SU-DHL-6 (cell line): ENCODE results near the gene DEGS1.

Experiments
- H2AFZ ChIP-seq: fragments of 200-600 bp; sonication (generic); 2 replicates; pipeline ENCODE4 v1.6.1; 2014; ENCODE audit warnings: low read depth, mild to moderate bottlenecking, moderate library complexity, mixed read lengths, antibody characterized with exemption, low read length; ENCODE audit not compliant: severe bottlenecking
- H3F3A ChIP-seq: fragments of 200-600 bp; shearing (Covaris generic); 2 replicates; pipeline ENCODE4 v1.6.0; 2016; ENCODE audit warnings: antibody characterized with exemption, mild to moderate bottlenecking; ENCODE audit not compliant: insufficient read depth
- H3K27ac ChIP-seq: fragments of 200-600 bp; sonication (generic); 2 replicates; pipeline ENCODE4 v1.5.1; 2016; ENCODE audit warnings: low read depth, mild to moderate bottlenecking, low read length, moderate library complexity, mixed read lengths
- H3K27me3 ChIP-seq: fragments of 200-600 bp; sonication (generic), shearing (Covaris generic); 2 replicates; pipeline ENCODE4 v1.6.0; 2014; ENCODE audit warnings: mild to moderate bottlenecking, low read length
- H3K36me3 ChIP-seq: fragments of 200-600 bp; sonication (generic); 2 replicates; pipeline ENCODE4 v1.6.1; 2014; ENCODE audit warnings: mild to moderate bottlenecking, low read length, mixed read lengths
- H3K4me2 ChIP-seq: fragments of 300-600, 200-600 bp; shearing (Covaris generic), sonication (generic); 2 replicates; pipeline ENCODE4 v1.6.0; 2014; ENCODE audit warnings: low read length, low read depth, mild to moderate bottlenecking; ENCODE audit not compliant: poor library complexity, severe bottlenecking
- H3K4me3 ChIP-seq: fragments of 200-600 bp; sonication (generic); 2 replicates; pipeline ENCODE4 v1.5.1; 2014; ENCODE audit warnings: antibody characterized with exemption, low read length, mild to moderate bottlenecking, mixed read lengths; ENCODE audit not compliant: insufficient read depth, poor library complexity, severe bottlenecking
- H3K79me2 ChIP-seq: fragments of 200-600 bp; sonication (generic); 2 replicates; pipeline ENCODE4 v1.6.1; 2014; ENCODE audit warnings: mild to moderate bottlenecking, low read length, moderate library complexity; ENCODE audit not compliant: insufficient read depth
- H3K9ac ChIP-seq: fragments of 200-600 bp; sonication (generic); 2 replicates; pipeline ENCODE4 v1.7.0; 2014; ENCODE audit warnings: mild to moderate bottlenecking, low read length
- H3K9me2 ChIP-seq: fragments of 200-600 bp; sonication (generic); replicated peaks from 2 replicates; pipeline ENCODE4 v1.6.1; 2014; ENCODE audit warnings: low read length; ENCODE audit not compliant: insufficient read depth
- H3K9me3 ChIP-seq: fragments of 200-600 bp; sonication (generic); 2 replicates; pipeline ENCODE4 v1.6.1; 2014; ENCODE audit warnings: low read length, mixed read lengths; ENCODE audit not compliant: insufficient read depth
- H4K20me1 ChIP-seq: fragments of 200-600 bp; sonication (generic); 2 replicates; pipeline ENCODE4 v1.6.1; 2014; ENCODE audit warnings: low read depth, mild to moderate bottlenecking, antibody characterized with exemption, low read length, moderate library complexity, mixed read lengths
- EZH2phosphoT487 ChIP-seq: fragments of 200-600 bp; sonication (generic), shearing (Covaris generic); conservative IDR thresholded peaks from 2 replicates; pipeline ENCODE4 v1.6.1; 2018; ENCODE audit warnings: mild to moderate bottlenecking, antibody characterized with exemption, low read length, moderate library complexity, mixed read lengths
- TF ChIP-seq, protein P1 (sequence below): fragments of 200-600 bp; sonication (generic); IDR thresholded peaks from one replicate; pipeline ENCODE4 v1.5.1; 2017; ENCODE audit warnings: antibody characterized with exemption, mild to moderate bottlenecking, low read length, moderate library complexity; ENCODE audit not compliant: insufficient read depth, poor library complexity, severe bottlenecking

The DEGS1 gene

DNA sequence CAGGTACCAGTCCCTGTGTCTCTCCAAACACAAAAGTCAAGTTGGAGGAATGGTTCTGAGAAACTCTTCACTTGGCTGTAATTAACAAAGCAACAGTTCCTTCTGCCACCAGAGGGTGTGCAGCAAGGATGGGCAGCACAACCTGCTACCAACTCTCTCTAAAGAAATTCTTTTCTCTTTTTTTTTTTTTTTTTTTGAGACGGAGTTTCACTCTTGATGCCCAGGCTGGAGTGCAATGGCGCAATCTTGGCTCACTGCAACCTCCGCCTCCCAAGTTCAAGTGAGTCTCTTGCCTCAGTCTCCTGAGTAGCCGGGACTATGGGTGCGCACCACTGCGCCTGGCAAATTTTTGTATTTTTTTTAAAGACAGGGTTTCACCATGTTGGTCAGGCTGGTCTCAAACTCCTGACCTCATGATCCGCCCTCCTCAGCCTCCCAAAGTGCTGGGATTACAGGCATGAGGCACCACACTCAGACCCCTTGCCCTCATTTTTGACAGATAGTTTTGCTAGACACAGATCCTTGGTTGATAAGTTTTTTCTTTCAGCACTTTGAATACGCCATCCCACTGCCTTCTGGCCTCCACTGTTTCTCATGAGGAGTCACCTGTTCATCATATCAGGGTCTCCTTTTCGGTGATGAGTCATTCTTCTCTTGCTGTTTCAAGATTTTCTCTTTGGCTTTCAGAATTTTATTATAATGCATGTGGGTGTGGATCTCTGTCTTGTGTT is 12.1 kb upstream of the DEGS1 start:
- Histone ChIP-seq H3K79me2 (no peaks in the 10 kb centered on the region), H3K4me2 (no peak overlapping the region), H4K20me1 (no peaks in the 10 kb centered on the region), H2AFZ (no peak overlapping the region), H3K4me3 (no peak overlapping the region), H3K36me3 (no peaks in the 10 kb centered on the region), H3K9me3 (no peaks in the 10 kb centered on the region), H3K27me3 (no peaks in the 10 kb centered on the region), H3F3A (no peaks in the 10 kb centered on the region), H3K9ac (no peak overlapping the region), H3K27ac (no peak overlapping the region), H3K9me2 (no peaks in the 10 kb centered on the region)
- TF ChIP-seq EZH2phosphoT487, result no peak
- TF ChIP-seq, protein P1, sequence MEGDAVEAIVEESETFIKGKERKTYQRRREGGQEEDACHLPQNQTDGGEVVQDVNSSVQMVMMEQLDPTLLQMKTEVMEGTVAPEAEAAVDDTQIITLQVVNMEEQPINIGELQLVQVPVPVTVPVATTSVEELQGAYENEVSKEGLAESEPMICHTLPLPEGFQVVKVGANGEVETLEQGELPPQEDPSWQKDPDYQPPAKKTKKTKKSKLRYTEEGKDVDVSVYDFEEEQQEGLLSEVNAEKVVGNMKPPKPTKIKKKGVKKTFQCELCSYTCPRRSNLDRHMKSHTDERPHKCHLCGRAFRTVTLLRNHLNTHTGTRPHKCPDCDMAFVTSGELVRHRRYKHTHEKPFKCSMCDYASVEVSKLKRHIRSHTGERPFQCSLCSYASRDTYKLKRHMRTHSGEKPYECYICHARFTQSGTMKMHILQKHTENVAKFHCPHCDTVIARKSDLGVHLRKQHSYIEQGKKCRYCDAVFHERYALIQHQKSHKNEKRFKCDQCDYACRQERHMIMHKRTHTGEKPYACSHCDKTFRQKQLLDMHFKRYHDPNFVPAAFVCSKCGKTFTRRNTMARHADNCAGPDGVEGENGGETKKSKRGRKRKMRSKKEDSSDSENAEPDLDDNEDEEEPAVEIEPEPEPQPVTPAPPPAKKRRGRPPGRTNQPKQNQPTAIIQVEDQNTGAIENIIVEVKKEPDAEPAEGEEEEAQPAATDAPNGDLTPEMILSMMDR, result peak; percentile 21

DNA sequence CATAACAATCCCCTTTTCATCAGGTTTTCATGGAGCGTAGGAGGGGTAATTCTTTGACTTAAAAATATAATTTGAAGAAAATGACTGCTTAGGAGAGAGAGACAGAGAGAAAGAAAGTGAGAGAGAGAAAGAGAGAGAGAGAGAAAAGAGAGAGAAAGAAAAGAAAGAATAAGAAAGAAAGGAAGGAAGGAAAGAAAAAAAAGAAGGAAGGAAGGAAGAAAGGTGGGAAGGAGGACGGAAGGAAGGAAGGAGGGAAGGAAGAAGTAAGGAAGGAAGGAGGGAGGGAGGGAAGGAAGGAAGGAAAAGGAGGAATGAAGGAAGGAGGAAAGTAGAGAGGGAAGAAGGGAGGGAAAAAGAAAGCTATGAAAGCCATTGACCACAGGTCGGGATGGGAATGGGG is 10.8 kb upstream of the DEGS1 start:
- Histone ChIP-seq H3K9me2 (no peaks in the 10 kb centered on the region), H3K27ac (no peak overlapping the region), H3K4me3 (no peak overlapping the region), H3K36me3 (no peaks in the 10 kb centered on the region), H3F3A (no peaks in the 10 kb centered on the region), H3K27me3 (no peaks in the 10 kb centered on the region), H3K79me2 (no peaks in the 10 kb centered on the region), H4K20me1 (no peaks in the 10 kb centered on the region), H3K9ac (no peak overlapping the region), H3K4me2 (no peak overlapping the region), H3K9me3 (no peaks in the 10 kb centered on the region), H2AFZ (no peak overlapping the region)
- no peak for TF ChIP-seq EZH2phosphoT487
- TF ChIP-seq, protein P1, result no peak

DNA sequence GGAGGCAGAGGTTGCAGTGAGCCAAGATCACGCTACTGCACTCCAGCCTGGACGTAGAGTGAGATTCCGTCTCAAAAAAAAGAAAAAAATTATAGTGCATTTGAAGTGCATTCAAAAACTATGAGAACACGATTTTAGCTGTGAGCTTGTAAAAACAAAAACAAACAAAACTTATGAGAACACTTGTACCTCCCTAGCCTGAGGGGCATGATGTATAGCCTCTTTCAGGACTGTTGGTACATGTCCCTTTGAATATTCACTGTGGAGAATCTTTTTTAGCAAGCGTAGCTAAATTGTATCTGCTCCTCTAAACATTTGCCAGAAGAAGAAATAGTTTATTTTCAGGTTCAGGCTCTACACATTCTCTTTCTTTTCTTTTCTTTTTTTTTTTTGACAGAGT is 9.5 kb upstream of the DEGS1 start:
- Histone ChIP-seq H3K9me2 (no peaks in the 10 kb centered on the region), H3K9me3 (no peaks in the 10 kb centered on the region), H2AFZ (no peak overlapping the region), H3K27ac (no peak overlapping the region), H3K9ac (no peak overlapping the region), H3K4me2 (no peak overlapping the region), H4K20me1 (no peaks in the 10 kb centered on the region), H3F3A (no peaks in the 10 kb centered on the region), H3K27me3 (no peaks in the 10 kb centered on the region), H3K36me3 (no peaks in the 10 kb centered on the region), H3K79me2 (no peaks in the 10 kb centered on the region), H3K4me3 (no peak overlapping the region)
- TF ChIP-seq EZH2phosphoT487, result no peak
- TF ChIP-seq, protein P1, result no peak
